Spleen (tissue), 7 donors: ENCODE measurements around the gene TRPV4.

Experiments used
- POLR2A ChIP-seq, 3 donors: fragments of 450-650 bp; IDR thresholded peaks; one replicate each; pipeline ENCODE4 v1.5.1; 2017; ENCODE audit warnings: antibody characterized with exemption in 3 of 3, mild to moderate bottlenecking in 1 of 3
- TF ChIP-seq, protein P1 (sequence below), 11 experiments: fragments of 200-600 bp in 7 of 11; fragments of 450-650 bp in 4 of 11; sonication (generic) in 4 of 11; IDR thresholded peaks in 8 of 11; conservative IDR thresholded peaks in 3 of 11; 1 replicate in 7 of 11; 2 replicates in 4 of 11; pipeline versions ENCODE4 v1.4.0 to v1.8.0; 2016 to 2021; ENCODE audit warnings: antibody characterized with exemption in 11 of 11, inconsistent platforms in 4 of 11, mild to moderate bottlenecking in 1 of 11
- donor health status: DM: no; HTN: no; CAD: no; lungs with moderate emphysema.
- donor health status: DM: no; HTN: no; CAD: no.
- donor health status: DM: no; HTN: no; CAD: no.

DNA sequence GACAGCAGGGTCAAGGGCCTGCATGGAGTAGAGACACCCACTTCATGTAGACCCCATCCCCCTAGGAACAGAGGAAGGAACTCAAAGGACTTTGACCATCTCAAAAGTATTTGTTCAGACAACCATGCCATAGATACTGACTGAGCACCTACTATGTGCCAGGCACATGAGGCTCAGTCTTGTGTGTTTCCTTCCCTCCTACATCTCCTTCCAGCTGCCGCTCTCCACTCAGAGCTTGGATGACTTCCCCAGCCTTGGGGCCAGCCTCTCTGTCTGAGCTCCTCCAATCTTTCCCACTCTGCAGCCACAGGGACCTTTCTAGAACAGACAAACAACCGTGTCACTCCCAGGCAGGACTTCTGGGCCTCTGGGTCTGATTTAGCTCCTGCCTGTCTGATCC is 2.5 kb downstream of the TRPV4 start:
- TF ChIP-seq, protein P1, sequence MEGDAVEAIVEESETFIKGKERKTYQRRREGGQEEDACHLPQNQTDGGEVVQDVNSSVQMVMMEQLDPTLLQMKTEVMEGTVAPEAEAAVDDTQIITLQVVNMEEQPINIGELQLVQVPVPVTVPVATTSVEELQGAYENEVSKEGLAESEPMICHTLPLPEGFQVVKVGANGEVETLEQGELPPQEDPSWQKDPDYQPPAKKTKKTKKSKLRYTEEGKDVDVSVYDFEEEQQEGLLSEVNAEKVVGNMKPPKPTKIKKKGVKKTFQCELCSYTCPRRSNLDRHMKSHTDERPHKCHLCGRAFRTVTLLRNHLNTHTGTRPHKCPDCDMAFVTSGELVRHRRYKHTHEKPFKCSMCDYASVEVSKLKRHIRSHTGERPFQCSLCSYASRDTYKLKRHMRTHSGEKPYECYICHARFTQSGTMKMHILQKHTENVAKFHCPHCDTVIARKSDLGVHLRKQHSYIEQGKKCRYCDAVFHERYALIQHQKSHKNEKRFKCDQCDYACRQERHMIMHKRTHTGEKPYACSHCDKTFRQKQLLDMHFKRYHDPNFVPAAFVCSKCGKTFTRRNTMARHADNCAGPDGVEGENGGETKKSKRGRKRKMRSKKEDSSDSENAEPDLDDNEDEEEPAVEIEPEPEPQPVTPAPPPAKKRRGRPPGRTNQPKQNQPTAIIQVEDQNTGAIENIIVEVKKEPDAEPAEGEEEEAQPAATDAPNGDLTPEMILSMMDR (IDR thresholded peaks at IDR 0.05 in 8 of 11, conservative IDR thresholded peaks at IDR 0.05 in 3 of 11) = no peak
- TF ChIP-seq POLR2A (IDR thresholded peaks at IDR 0.05) = no peak
